Neural cell (in vitro differentiated cells): Measurements from ENCODE around the gene APOE.
"Not testable (repeated sequence)": the region's sequence is repeated elsewhere in the genome, so short reads cannot be mapped to it uniquely, and the experiment has no call there.

Experiments used
- CTCF ChIP-seq: fragments of 450-650 bp; IDR thresholded peaks from 2 replicates; pipeline ENCODE4 v1.5.1; 2014; ENCODE audit warnings: antibody characterized with exemption, mild to moderate bottlenecking, moderate library complexity; ENCODE audit not compliant: poor library complexity, severe bottlenecking
- EP300 ChIP-seq: fragments of 450-650 bp; conservative IDR thresholded peaks from 2 replicates; pipeline ENCODE4 v1.6.1; 2014; ENCODE audit warnings: antibody characterized with exemption, mild to moderate bottlenecking, moderate library complexity; ENCODE audit not compliant: poor library complexity, severe bottlenecking
- EZH2 ChIP-seq: fragments of 200-600, 300-800 bp; shearing (Covaris generic), sonication (generic); IDR thresholded peaks from 2 replicates; pipeline ENCODE4 v1.6.1; 2014; ENCODE audit warnings: antibody characterized with exemption, low read length, borderline replicate concordance, mild to moderate bottlenecking; ENCODE audit not compliant: insufficient read depth, poor library complexity, severe bottlenecking
- POLR2AphosphoS5 ChIP-seq: IDR thresholded peaks from 2 replicates; pipeline ENCODE4 v1.6.1; 2012
- RAD21 ChIP-seq: fragments of 450-650 bp; conservative IDR thresholded peaks from 2 replicates; pipeline ENCODE4 v1.6.1; 2014; ENCODE audit warnings: antibody characterized with exemption, mild to moderate bottlenecking, moderate library complexity
- REST ChIP-seq: IDR thresholded peaks from 2 replicates; pipeline ENCODE4 v1.6.1; 2012; ENCODE audit warnings: borderline replicate concordance
- TAF1 ChIP-seq: IDR thresholded peaks from 2 replicates; pipeline ENCODE4 v1.6.1; 2012; ENCODE audit warnings: low read depth

GRCh38 chr19:44882619-44883397, 22.8 kb upstream of the APOE start:
- not testable (repeated sequence) for TF ChIP-seq REST, CTCF, POLR2AphosphoS5, EZH2, EP300, RAD21, TAF1
